GM06990 (cell line): ENCODE results near the gene CYTIP.

Experiments used
- DNase-seq: peaks from one replicate; pipeline ENCODE4 v3.0.0-alpha.2; 2011; ENCODE audit not compliant: insufficient read length; ENCODE audit errors: extremely low read depth
- H3K27me3 ChIP-seq: replicated peaks from 2 replicates; pipeline ENCODE4 v1.6.0; 2011; ENCODE audit warnings: low read length; ENCODE audit not compliant: control insufficient read depth, insufficient read depth
- H3K36me3 ChIP-seq: 2 replicates; pipeline ENCODE4 v1.5.1; 2011; ENCODE audit warnings: low read length; ENCODE audit not compliant: control insufficient read depth, insufficient read depth
- H3K4me3 ChIP-seq: replicated peaks from 2 replicates; pipeline ENCODE4 v1.5.1; 2011; ENCODE audit warnings: low read depth, mild to moderate bottlenecking, control low read depth, low read length
- CTCF ChIP-seq: IDR thresholded peaks from 2 replicates; pipeline ENCODE4 v1.5.1; 2011; ENCODE audit warnings: low read length, control low read depth, mild to moderate bottlenecking, inconsistent platforms; ENCODE audit not compliant: insufficient read depth, poor library complexity, severe bottlenecking

The CYTIP gene

GRCh38 chr2:157476953-157477709 lies 33.2 kb upstream of the CYTIP start:
- no peak for TF ChIP-seq CTCF
- no peak for DNase-seq

GRCh38 chr2:157475722-157476390 lies 32.0 kb upstream of the CYTIP start:
- H3K27me3 ChIP-seq = no peaks in the 10 kb centered on the region
- no peak for TF ChIP-seq CTCF
- no peak overlapping the region for H3K4me3 ChIP-seq
- no peak for DNase-seq
- H3K36me3 ChIP-seq = no peaks in the 10 kb centered on the region

More at GRCh38 chr2:157476953-157477709, 33.2 kb upstream of the CYTIP start:
- Histone ChIP-seq H3K36me3 (no peaks in the 10 kb centered on the region), H3K27me3 (no peaks in the 10 kb centered on the region), H3K4me3 (no peak overlapping the region)

GRCh38 chr2:157473581-157473980 lies 29.7 kb upstream of the CYTIP start:
- TF ChIP-seq CTCF = no peak
- H3K36me3 ChIP-seq = no peaks in the 10 kb centered on the region
- H3K4me3 ChIP-seq = no peak overlapping the region
- DNase-seq = no peak
- no peaks in the 10 kb centered on the region for H3K27me3 ChIP-seq

GRCh38 chr2:157471078-157471477 lies 27.2 kb upstream of the CYTIP start:
- Histone ChIP-seq H3K27me3 (no peaks in the 10 kb centered on the region), H3K4me3 (peak overlapping the region; percentile 2), H3K36me3 (no peaks in the 10 kb centered on the region)
- TF ChIP-seq CTCF = no peak
- DNase-seq = no peak

GRCh38 chr2:157470321-157470720 lies 26.4 kb upstream of the CYTIP start:
- no peak for TF ChIP-seq CTCF
- peak overlapping the region; percentile 39 for H3K4me3 ChIP-seq

GRCh38 chr2:157469726-157470125 lies 25.8 kb upstream of the CYTIP start:
- TF ChIP-seq CTCF = no peak
- no peaks in the 10 kb centered on the region for H3K36me3 ChIP-seq
- H3K4me3 ChIP-seq = peak overlapping the region; percentile 39
- no peaks in the 10 kb centered on the region for H3K27me3 ChIP-seq
- DNase-seq = no peak

More at GRCh38 chr2:157470321-157470720, 26.4 kb upstream of the CYTIP start:
- peak; percentile 52 for DNase-seq
- no peaks in the 10 kb centered on the region for H3K36me3 ChIP-seq
- no peaks in the 10 kb centered on the region for H3K27me3 ChIP-seq
